Ishikawa (cell line): ENCODE results near the gene KBTBD4.

Source experiments
- CEBPB ChIP-seq: IDR thresholded peaks from 2 replicates; pipeline ENCODE4 v1.6.1; 2012
- CREB1 ChIP-seq: IDR thresholded peaks from 2 replicates; pipeline ENCODE4 v1.6.1; 2012; ENCODE audit warnings: low read depth
- EGR1 ChIP-seq: IDR thresholded peaks from 2 replicates; pipeline ENCODE4 v1.6.1; 2012
- EP300 ChIP-seq: IDR thresholded peaks from 2 replicates; pipeline ENCODE4 v1.6.1; 2012; ENCODE audit warnings: borderline replicate concordance
- FOXM1 ChIP-seq: IDR thresholded peaks from 2 replicates; pipeline ENCODE4 v1.6.1; 2012; ENCODE audit warnings: low read depth, borderline replicate concordance
- MAX ChIP-seq: IDR thresholded peaks from 2 replicates; pipeline ENCODE4 v1.6.1; 2012
- NFIC ChIP-seq: IDR thresholded peaks from 2 replicates; pipeline ENCODE4 v1.6.1; 2012
- RAD21 ChIP-seq: IDR thresholded peaks from 2 replicates; pipeline ENCODE4 v1.6.1; 2012; ENCODE audit warnings: low read depth
- REST ChIP-seq: IDR thresholded peaks from 2 replicates; pipeline ENCODE4 v1.6.1; 2012; ENCODE audit warnings: low read depth, mild to moderate bottlenecking
- TAF1 ChIP-seq: IDR thresholded peaks from 2 replicates; pipeline ENCODE4 v1.6.1; 2012; ENCODE audit warnings: low read depth, mild to moderate bottlenecking
- TCF12 ChIP-seq: IDR thresholded peaks from 2 replicates; pipeline ENCODE4 v1.6.1; 2012; ENCODE audit warnings: low read depth
- TEAD4 ChIP-seq: IDR thresholded peaks from 2 replicates; pipeline ENCODE4 v1.6.1; 2012
- USF1 ChIP-seq: IDR thresholded peaks from 2 replicates; pipeline ENCODE4 v1.6.1; 2012
- YY1 ChIP-seq: IDR thresholded peaks from 2 replicates; pipeline ENCODE4 v1.6.1; 2012; ENCODE audit warnings: low read depth
- ZBTB7A ChIP-seq: IDR thresholded peaks from 2 replicates; pipeline ENCODE4 v1.6.1; 2012; ENCODE audit warnings: low read depth

KBTBD4 gene

GRCh38 chr11:47589118-47589517 lies 10.3 kb upstream of the KBTBD4 start:
- TF ChIP-seq CREB1 (no peak), TEAD4 (no peak), MAX (no peak), REST (no peak), TCF12 (no peak), USF1 (no peak)

- TF ChIP-seq RAD21: no peak
- no peak for TF ChIP-seq NFIC
- TF ChIP-seq CEBPB: no peak
- no peak for TF ChIP-seq FOXM1
- no peak for TF ChIP-seq TCF12
- TF ChIP-seq TEAD4: no peak
- TF ChIP-seq MAX: no peak
- TF ChIP-seq USF1: no peak
- TF ChIP-seq CREB1: no peak
Measured at GRCh38 chr11:47587723-47588326, 9.1 kb upstream of the KBTBD4 start.

GRCh38 chr11:47587039-47587716 lies 8.4 kb upstream of the KBTBD4 start:
- TF ChIP-seq TEAD4 (no peak), CREB1 (no peak), NFIC (no peak), MAX (no peak), YY1 (no peak), USF1 (no peak), EGR1 (no peak), CEBPB (no peak), EP300 (no peak), TCF12 (no peak), TAF1 (no peak), REST (no peak), RAD21 (no peak), ZBTB7A (no peak), FOXM1 (no peak)

GRCh38 chr11:47586098-47586855 lies 7.5 kb upstream of the KBTBD4 start, which contains the start of gene FAM180B:
Gene FAM180B, plus strand, starts transcription at chr11:47586678. Its CDS starts 91 bp downstream, at chr11:47586769.
- TF ChIP-seq NFIC (no peak), CREB1 (no peak), RAD21 (no peak), USF1 (no peak), REST (no peak), YY1 (no peak), TCF12 (no peak), MAX (no peak), CEBPB (no peak), ZBTB7A (no peak), TEAD4 (no peak), TAF1 (no peak), EGR1 (no peak), FOXM1 (no peak), EP300 (no peak)
